Cardiac fibroblast (primary cell): ENCODE results near the gene ERO1B.
A peak's percentile ranks its signal among the peaks of the same experiment; 100 is the strongest.

Experiments used
- DNase-seq, 2 donors: peaks; one replicate each; pipeline versions ENCODE4 v3.0.0 to v3.0.0-alpha.2; 2010; ENCODE audit warnings: low read depth in 2 of 2
- H3K4me3 ChIP-seq, 2 donors: replicated peaks in 1 of 2; 1 replicate in 1 of 2; 2 replicates in 1 of 2; pipeline ENCODE4 v1.5.1; 2011; ENCODE audit warnings: low read depth in 2 of 2, low read length in 2 of 2, mild to moderate bottlenecking in 2 of 2, moderate library complexity in 1 of 2
- CTCF ChIP-seq: IDR thresholded peaks from one replicate; pipeline ENCODE4 v1.5.1; 2011; ENCODE audit warnings: low read depth, mild to moderate bottlenecking, low read length, inconsistent platforms

ERO1B gene

GRCh38 chr1:236287757-236288619, 6.2 kb upstream of the ERO1B start:
- DNase-seq = no peak
- H3K4me3 ChIP-seq = no peak overlapping the region
- no peak for TF ChIP-seq CTCF

GRCh38 chr1:236287356-236287755, 5.6 kb upstream of the ERO1B start:
- H3K4me3 ChIP-seq = no peak overlapping the region
- TF ChIP-seq CTCF = no peak
- no peak for DNase-seq

- H3K4me3 ChIP-seq = no peak overlapping the region
- TF ChIP-seq CTCF = no peak
- DNase-seq = no peak
Observed at GRCh38 chr1:236284291-236284721, 2.5 kb upstream of the ERO1B start.

- peak overlapping the region in 1 of 2 donors; percentile 67 for H3K4me3 ChIP-seq
- no peak for DNase-seq
- TF ChIP-seq CTCF = no peak
Observed at GRCh38 chr1:236282719-236283118, 961 bp upstream of the ERO1B start.

GRCh38 chr1:236282425-236282716, 613 bp upstream of the ERO1B start:
- DNase-seq = no peak
- TF ChIP-seq CTCF = no peak
- H3K4me3 ChIP-seq = peak overlapping the region; percentile 67 to 84

GRCh38 chr1:236281198-236281653, 532 bp downstream of the ERO1B start:
- peak overlapping the region; percentile 67 to 84 for H3K4me3 ChIP-seq
- DNase-seq = peak; percentile 18 to 19
- no peak for TF ChIP-seq CTCF
